ENCODE results near the gene TPSD1.

- TF ChIP-seq CTCF (IDR thresholded peaks at IDR 0.05) (no peak), REST (IDR thresholded peaks at IDR 0.05) (no peak), RNF2 (IDR thresholded peaks at IDR 0.05; ENCODE audit: borderline replicate concordance, low read depth) (no peak), HES2 (IDR thresholded peaks at IDR 0.05) (no peak), JUN (IDR thresholded peaks at IDR 0.05) (no peak)
Observed at GRCh38 chr16:1206786-1207185, 49.1 kb upstream of the TPSD1 start.

All from A549 (cell line).